GM12878 (cell line): ENCODE data around the gene OXER1. TPM values are rescaled to one million over a fixed set of nuclear protein-coding genes. Genes with fewer than 3 reads are reported as not detected.

Source experiments
- BACH1 ChIP-seq: fragments of 450-650 bp; IDR thresholded peaks from 2 replicates; pipeline ENCODE4 v1.6.1; 2017; ENCODE audit warnings: mild to moderate bottlenecking, borderline replicate concordance
- BMI1 ChIP-seq: fragments of 450-650 bp; IDR thresholded peaks from 2 replicates; pipeline ENCODE4 v1.6.1; 2016; ENCODE audit warnings: mild to moderate bottlenecking, moderate library complexity, borderline replicate concordance
- EGR1 ChIP-seq, 2 experiments: IDR thresholded peaks; 1 replicate in 1 of 2; 2 replicates in 1 of 2; pipeline ENCODE4 v1.6.1; 2011 to 2012; ENCODE audit warnings: low read depth in 2 of 2, low read length in 2 of 2, borderline replicate concordance in 1 of 2, mild to moderate bottlenecking in 1 of 2, moderate library complexity in 1 of 2
- FOXM1 ChIP-seq: IDR thresholded peaks from 2 replicates; pipeline ENCODE4 v1.6.1; 2012; ENCODE audit warnings: low read depth, mild to moderate bottlenecking, inconsistent platforms, low read length, moderate library complexity
- PAX5 ChIP-seq: IDR thresholded peaks from 2 replicates; pipeline ENCODE4 v1.6.1; 2011; ENCODE audit warnings: low read depth, low read length, borderline replicate concordance
- TCF3 ChIP-seq: IDR thresholded peaks from 2 replicates; pipeline ENCODE4 v1.6.1; 2012; ENCODE audit warnings: low read depth, mild to moderate bottlenecking, low read length, borderline replicate concordance; ENCODE audit not compliant: insufficient read depth
- ZNF274 ChIP-seq: IDR thresholded peaks from one replicate; pipeline ENCODE4 v1.8.0; 2011; ENCODE audit not compliant: insufficient read length, insufficient read depth
- ZZZ3 ChIP-seq: IDR thresholded peaks from 2 replicates; pipeline ENCODE4 v1.6.1; 2011; ENCODE audit warnings: low read depth; ENCODE audit not compliant: control insufficient read depth, insufficient read length
- polyA plus RNA-seq, 11 experiments: library from polyadenylated mRNA; depleted of rRNA in 4 of 11; unstranded in 6 of 11; stranded (reverse) in 5 of 11; fragments of >200 nt; fragmentation: Nextera tagmentation in 4 of 11; fragmentation: Illumina TruSeq in 1 of 11; extraction: Ambion mirVana in 4 of 11; extraction: Trizol in 1 of 11; gene quantifications; 1 replicate in 1 of 11; 2 replicates in 10 of 11; pipeline versions ENCODE4 v1.2.1 to v1.2.3, GENCODE V29; 2011 to 2016; ENCODE audit warnings: inconsistent platforms in 2 of 11, missing spikeins in 2 of 11, low read depth in 1 of 11
- total RNA-seq, 4 experiments: library from RNA; depleted of rRNA in 3 of 4; stranded (reverse); fragments of >200 nt in 3 of 4; fragmentation: Illumina TruSeq in 1 of 4; extraction: Trizol in 1 of 4; gene quantifications; 2 replicates each; pipeline versions ENCODE4 v1.2.1 to v1.2.3, GENCODE V29; 2013 to 2021
- TF ChIP-seq, protein P1 (sequence below): fragments of 450-650 bp; IDR thresholded peaks from 2 replicates; pipeline ENCODE4 v1.6.1; 2014; ENCODE audit warnings: mild to moderate bottlenecking
- TF ChIP-seq, protein P2 (sequence below): fragments of 450-650 bp; IDR thresholded peaks from 2 replicates; pipeline ENCODE4 v1.6.1; 2018; ENCODE audit warnings: borderline replicate concordance, mild to moderate bottlenecking; ENCODE audit not compliant: partially characterized antibody

The OXER1 gene
- total and polyA plus RNA-seq, 10 of the 15 experiments (the other 5 are each of a cell fraction or from before 2014, with no cell fraction given) = 0.11 to 8.6 (median 3.3) TPM

DNA sequence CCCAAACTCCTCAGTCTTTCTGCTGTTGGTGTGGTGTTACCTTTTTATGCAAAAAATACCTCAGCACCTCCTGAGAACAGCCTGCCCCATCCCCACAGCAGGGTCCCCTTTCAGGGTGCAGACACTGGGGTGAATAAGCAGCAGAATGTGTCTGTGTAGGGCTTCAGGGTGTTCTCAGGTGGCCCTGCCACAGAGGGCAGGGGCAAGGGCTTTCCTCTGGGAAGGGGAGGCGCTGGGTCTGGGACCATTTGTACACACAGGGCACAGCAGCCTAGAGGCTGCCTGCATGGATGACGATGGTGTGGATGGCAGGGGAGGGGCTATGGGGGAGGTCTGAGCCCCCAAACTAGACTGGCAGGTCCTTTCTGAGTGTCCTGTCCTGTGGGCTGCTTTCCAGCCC, 25.8 kb upstream of the OXER1 start (continued):
- TF ChIP-seq, protein P1, sequence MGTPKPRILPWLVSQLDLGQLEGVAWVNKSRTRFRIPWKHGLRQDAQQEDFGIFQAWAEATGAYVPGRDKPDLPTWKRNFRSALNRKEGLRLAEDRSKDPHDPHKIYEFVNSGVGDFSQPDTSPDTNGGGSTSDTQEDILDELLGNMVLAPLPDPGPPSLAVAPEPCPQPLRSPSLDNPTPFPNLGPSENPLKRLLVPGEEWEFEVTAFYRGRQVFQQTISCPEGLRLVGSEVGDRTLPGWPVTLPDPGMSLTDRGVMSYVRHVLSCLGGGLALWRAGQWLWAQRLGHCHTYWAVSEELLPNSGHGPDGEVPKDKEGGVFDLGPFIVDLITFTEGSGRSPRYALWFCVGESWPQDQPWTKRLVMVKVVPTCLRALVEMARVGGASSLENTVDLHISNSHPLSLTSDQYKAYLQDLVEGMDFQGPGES = no peak
- TF ChIP-seq ZNF274 (no peak), PAX5 (no peak), BACH1 (no peak), BMI1 (no peak), ZZZ3 (no peak), EGR1 (IDR thresholded peaks at IDR 0.05; ENCODE audit: borderline replicate concordance in 1 of 2, low read depth in 2 of 2, low read length in 2 of 2) (no peak), FOXM1 (no peak), TCF3 (no peak)
- TF ChIP-seq, protein P2, sequence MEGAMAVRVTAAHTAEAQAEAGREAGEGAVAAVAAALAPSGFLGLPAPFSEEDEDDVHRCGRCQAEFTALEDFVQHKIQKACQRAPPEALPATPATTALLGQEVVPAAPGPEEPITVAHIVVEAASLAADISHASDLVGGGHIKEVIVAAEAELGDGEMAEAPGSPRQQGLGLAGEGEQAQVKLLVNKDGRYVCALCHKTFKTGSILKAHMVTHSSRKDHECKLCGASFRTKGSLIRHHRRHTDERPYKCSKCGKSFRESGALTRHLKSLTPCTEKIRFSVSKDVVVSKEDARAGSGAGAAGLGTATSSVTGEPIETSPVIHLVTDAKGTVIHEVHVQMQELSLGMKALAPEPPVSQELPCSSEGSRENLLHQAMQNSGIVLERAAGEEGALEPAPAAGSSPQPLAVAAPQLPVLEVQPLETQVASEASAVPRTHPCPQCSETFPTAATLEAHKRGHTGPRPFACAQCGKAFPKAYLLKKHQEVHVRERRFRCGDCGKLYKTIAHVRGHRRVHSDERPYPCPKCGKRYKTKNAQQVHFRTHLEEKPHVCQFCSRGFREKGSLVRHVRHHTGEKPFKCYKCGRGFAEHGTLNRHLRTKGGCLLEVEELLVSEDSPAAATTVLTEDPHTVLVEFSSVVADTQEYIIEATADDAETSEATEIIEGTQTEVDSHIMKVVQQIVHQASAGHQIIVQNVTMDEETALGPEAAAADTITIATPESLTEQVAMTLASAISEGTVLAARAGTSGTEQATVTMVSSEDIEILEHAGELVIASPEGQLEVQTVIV = no peak
